ENCODE results near the gene NOXRED1.
A peak's percentile ranks its signal among the peaks of the same experiment; 100 is the strongest.

- TF ChIP-seq CTCF (conservative IDR thresholded peaks at IDR 0.05; ENCODE audit: low read depth in 2 of 2) (peak in 1 of 2 experiments; percentile 17; a peak in 1 of 4 replicates), EZH2 (IDR thresholded peaks at IDR 0.05; ENCODE audit: low read depth, unreplicated experiment) (no peak), EZH2phosphoT487 (IDR thresholded peaks at IDR 0.05; ENCODE audit: unreplicated experiment) (no peak), POLR2AphosphoS5 (IDR thresholded peaks at IDR 0.05; ENCODE audit: low read depth) (0 out of 2 replicates have a peak, but pooled peaks have one; percentile 44), REST (IDR thresholded peaks at IDR 0.05; ENCODE audit: unreplicated experiment) (no peak), ZNF462 (CRISPR knock-in tag; IDR thresholded peaks at IDR 0.05) (no peak), CREB1 (CRISPR knock-in tag; IDR thresholded peaks at IDR 0.05; ENCODE audit: low read depth) (no peak)
These were observed 46.4 kb downstream of the NOXRED1 start, which contains the start of the genes SAMD15 and TMED8 for GRCh38 chr14:77376771-77377501.
